ENCODE measurements around the gene NEMP1. TPM values are rescaled to one million over a fixed set of nuclear protein-coding genes. Genes with fewer than 3 reads are reported as not detected.

The NEMP1 gene
- total and polyA plus RNA-seq, 4 experiments from 2014 or later, result 4.6 to 27.2 (median 16.8) TPM

DNA sequence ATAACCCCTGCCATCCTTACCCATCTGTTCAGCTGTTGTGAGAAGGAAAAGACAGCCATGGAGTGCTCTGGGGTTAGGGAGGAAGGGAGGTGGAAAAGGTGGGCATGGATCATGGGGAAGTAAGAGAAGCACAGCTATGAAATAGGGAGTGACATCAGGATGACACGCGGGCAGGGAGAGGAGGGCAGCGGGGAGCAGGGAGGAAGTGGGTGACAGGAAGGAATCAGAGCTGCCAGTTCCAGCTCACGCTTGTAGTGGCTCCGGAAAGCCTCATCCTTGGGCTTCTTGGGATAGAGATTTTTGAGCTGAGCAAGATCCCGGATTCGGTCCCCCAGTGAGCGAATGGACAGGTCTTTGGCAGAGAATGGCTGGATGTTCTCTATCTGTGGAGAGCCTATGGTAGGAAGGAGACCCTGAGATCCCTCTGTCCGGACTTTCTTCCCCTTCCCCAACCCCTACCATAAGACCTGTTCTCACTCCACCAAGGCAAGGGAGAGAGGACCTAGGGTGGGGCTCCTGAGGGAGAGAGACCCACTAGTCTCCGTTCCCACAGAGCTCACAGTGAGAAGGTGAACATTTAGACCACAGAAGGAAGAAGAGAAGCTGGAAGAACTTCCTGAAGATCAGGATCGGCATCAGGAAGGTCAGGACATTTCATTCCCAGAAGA is 20.6 kb upstream of the NEMP1 start:
- Mint-ChIP-seq H3K4me1 (peaks cover 4 to 17% (median 8%) of the 10 kb centered on the region in 4 donors), H3K4me3 (no peak overlapping the region), H3K27me3 (no peaks in the 10 kb centered on the region), H3K27ac (peak overlapping the region in 6 of 7 donors; percentile 17 to 88 (median 64)), H3K36me3 (peaks cover 37 to 75% of the 10 kb centered on the region in 2 donors), H3K9me3 (peaks cover 0 to 3% (median 0%) of the 10 kb centered on the region in 8 donors)
- H3K4me1 ChIP-seq (ENCODE audit: insufficient read depth, low read length), result peaks cover 17% of the 10 kb centered on the region
- H3K4me3 ChIP-seq (ENCODE audit: low read length in 2 of 2), result no peak overlapping the region
- ChIA-PET CTCF (ENCODE audit: partially characterized antibody) (interaction anchor here (1.1 to 4.4 kb wide), 6 partner anchors 9 to 37 kb away, joined by 5 to 29 read pairs (median 7); partner anchors contain the start of gene STAT6), POLR2A (ENCODE audit: partially characterized antibody) (interaction anchor here (1.1 to 17.6 kb wide), 4 partner anchors 9 to 30 kb away, joined by 3 to 622 read pairs (median 28); partner anchors contain the start of genes NAB2, NEMP1 and STAT6)
- H3K9me3 ChIP-seq (ENCODE audit: control insufficient read depth in 1 of 2, low read length in 2 of 2), result no peaks in the 10 kb centered on the region
- no peak for DNase-seq
- no peak overlapping the region for H3K27ac ChIP-seq (ENCODE audit: low read depth, low read length)
- peaks cover 56% of the 10 kb centered on the region for H3K36me3 ChIP-seq (ENCODE audit: insufficient read depth, low read length)
- no peaks in the 10 kb centered on the region for H3K27me3 ChIP-seq (ENCODE audit: insufficient read depth, low read length)
- intact Hi-C loops (cut with micrococcal nuclease), result no loop called here

DNA sequence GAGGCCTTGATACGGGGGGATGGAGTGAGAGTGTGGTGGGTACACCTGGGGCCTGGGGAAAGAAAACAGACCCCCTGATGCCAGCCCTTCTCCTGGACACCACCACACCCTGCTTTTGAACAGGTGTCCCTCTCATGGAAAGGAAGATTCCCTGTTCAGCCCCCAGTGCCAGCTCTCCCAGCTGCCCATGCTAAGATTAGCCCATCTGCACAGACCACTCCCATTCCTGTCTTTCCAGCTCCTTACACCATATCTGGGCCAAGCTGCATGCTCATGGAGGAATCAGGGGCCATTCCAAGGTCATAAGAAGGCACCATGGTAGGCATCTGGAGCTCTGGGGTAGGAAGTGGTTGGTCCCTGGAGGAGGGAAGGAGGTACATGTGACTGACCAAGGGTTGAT is 20.0 kb upstream of the NEMP1 start:
- Mint-ChIP-seq H3K27me3 (no peaks in the 10 kb centered on the region), H3K4me3 (no peak overlapping the region), H3K27ac (peak overlapping the region in 4 of 7 donors; percentile 36 to 72 (median 51)), H3K36me3 (peaks cover 37 to 72% of the 10 kb centered on the region in 2 donors), H3K4me1 (peaks cover 5 to 21% (median 12%) of the 10 kb centered on the region in 4 donors), H3K9me3 (peaks cover 0 to 3% (median 0%) of the 10 kb centered on the region in 8 donors)
- no peak overlapping the region for H3K27ac ChIP-seq (ENCODE audit: low read depth, low read length)
- intact Hi-C loops (cut with micrococcal nuclease), result no loop called here
- H3K9me3 ChIP-seq (ENCODE audit: control insufficient read depth in 1 of 2, low read length in 2 of 2), result no peaks in the 10 kb centered on the region
- H3K4me3 ChIP-seq (ENCODE audit: low read length in 2 of 2), result no peak overlapping the region
- peaks cover 51% of the 10 kb centered on the region for H3K36me3 ChIP-seq (ENCODE audit: insufficient read depth, low read length)
- ChIA-PET POLR2A (ENCODE audit: partially characterized antibody) (interaction anchor here (3.6 to 17.6 kb wide), 3 partner anchors 9 to 20 kb away, joined by 22 to 622 read pairs (median 33); partner anchors contain the start of genes NAB2, NEMP1 and STAT6), CTCF (ENCODE audit: partially characterized antibody) (interaction anchor here (1.0 to 4.4 kb wide), 7 partner anchors 8 to 36 kb away, joined by 3 to 29 read pairs (median 6); partner anchors contain the start of gene STAT6)
- H3K27me3 ChIP-seq (ENCODE audit: insufficient read depth, low read length), result no peaks in the 10 kb centered on the region
- DNase-seq, result no peak
- peaks cover 24% of the 10 kb centered on the region for H3K4me1 ChIP-seq (ENCODE audit: insufficient read depth, low read length)

DNA sequence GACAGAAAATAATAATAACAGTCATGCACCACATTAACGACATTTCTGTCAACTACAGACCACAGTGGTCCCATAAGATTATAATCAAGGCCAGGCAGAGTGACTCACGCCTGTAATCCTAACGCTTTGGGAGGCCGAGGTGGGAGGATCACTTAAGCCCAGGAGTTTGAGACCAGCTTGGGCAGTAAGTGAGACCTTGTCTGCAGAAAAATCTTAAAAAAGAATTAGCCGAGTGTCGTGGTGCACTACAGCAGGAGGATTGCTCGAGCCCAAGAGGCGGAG is 18.9 kb upstream of the NEMP1 start:
- Mint-ChIP-seq H3K36me3 (peaks cover 37 to 78% of the 10 kb centered on the region in 2 donors), H3K4me1 (peaks cover 13 to 32% (median 21%) of the 10 kb centered on the region in 4 donors), H3K27me3 (no peaks in the 10 kb centered on the region), H3K27ac (peak overlapping the region in 2 of 7 donors; percentile 15 to 62), H3K4me3 (no peak overlapping the region), H3K9me3 (peaks cover 0 to 3% (median 0%) of the 10 kb centered on the region in 8 donors)
- ChIA-PET POLR2A (ENCODE audit: partially characterized antibody) (interaction anchor here (1.3 to 17.6 kb wide), 3 partner anchors 9 to 19 kb away, joined by 3 to 622 read pairs (median 33); partner anchors contain the start of genes NAB2, NEMP1 and STAT6), CTCF (ENCODE audit: partially characterized antibody) (interaction anchor here (1.1 to 4.4 kb wide), 4 partner anchors 10 to 29 kb away, joined by 4 to 29 read pairs (median 9); partner anchors contain the start of gene STAT6)
- intact Hi-C loops (cut with micrococcal nuclease), result no loop called here
- Histone ChIP-seq H3K4me3 (ENCODE audit: low read length in 2 of 2) (no peak overlapping the region), H3K27me3 (ENCODE audit: insufficient read depth, low read length) (no peaks in the 10 kb centered on the region), H3K9me3 (ENCODE audit: control insufficient read depth in 1 of 2, low read length in 2 of 2) (no peaks in the 10 kb centered on the region), H3K36me3 (ENCODE audit: insufficient read depth, low read length) (peaks cover 55% of the 10 kb centered on the region), H3K4me1 (ENCODE audit: insufficient read depth, low read length) (peaks cover 34% of the 10 kb centered on the region), H3K27ac (ENCODE audit: low read depth, low read length) (no peak overlapping the region)
- DNase-seq, result no peak

DNA sequence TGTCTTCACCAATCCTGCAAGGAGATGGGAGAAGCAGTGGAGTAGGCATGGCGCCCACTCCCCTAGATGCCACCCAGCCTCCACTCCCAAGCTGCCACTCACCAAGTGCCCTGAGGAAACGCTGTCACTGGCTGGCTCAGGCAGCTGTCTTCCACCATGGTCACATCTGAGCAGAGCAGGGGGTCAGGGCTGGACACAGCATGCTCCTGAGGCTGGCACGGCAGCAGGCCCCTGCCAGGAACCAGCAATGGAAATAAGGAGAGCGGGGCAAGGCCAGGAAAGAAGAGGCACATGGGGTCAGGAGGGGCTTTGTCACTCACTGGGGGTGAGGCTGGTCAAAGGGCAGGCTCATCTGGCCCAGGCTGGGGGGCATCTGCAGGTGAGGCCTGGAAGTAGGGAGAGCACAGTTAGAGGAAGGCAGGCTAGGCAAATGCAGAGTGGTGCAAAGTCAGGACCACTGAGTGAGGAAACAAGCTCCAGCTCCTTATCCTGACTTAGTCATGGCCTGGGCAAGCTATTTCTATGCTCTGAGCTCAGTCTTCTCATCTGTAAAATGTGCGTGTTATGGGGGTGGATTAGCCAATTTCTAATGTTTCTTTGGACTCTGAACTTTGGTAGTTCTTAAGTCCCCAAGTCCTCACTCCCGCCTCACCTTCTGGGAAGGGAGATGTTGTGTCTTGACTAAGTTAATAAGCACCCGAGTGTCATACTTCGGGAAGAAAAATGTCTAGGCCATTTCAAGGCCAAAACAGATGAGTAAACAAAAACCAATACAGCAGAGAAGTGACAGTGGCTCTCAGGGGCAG is 18.4 kb upstream of the NEMP1 start:
- peaks cover 34% of the 10 kb centered on the region for H3K4me1 ChIP-seq (ENCODE audit: insufficient read depth, low read length)
- intact Hi-C loops (cut with micrococcal nuclease), result no loop called here
- Mint-ChIP-seq H3K4me3 (no peak overlapping the region), H3K9me3 (peaks cover 0 to 3% (median 0%) of the 10 kb centered on the region in 8 donors), H3K27ac (peak overlapping the region in 4 of 7 donors; percentile 4 to 81 (median 35)), H3K36me3 (peaks cover 37 to 74% of the 10 kb centered on the region in 2 donors), H3K27me3 (no peaks in the 10 kb centered on the region), H3K4me1 (peaks cover 13 to 36% (median 23%) of the 10 kb centered on the region in 4 donors)
- DNase-seq, result no peak
- H3K27ac ChIP-seq (ENCODE audit: low read depth, low read length), result no peak overlapping the region
- ChIA-PET CTCF (ENCODE audit: partially characterized antibody) (interaction anchor here (1.5 to 11.0 kb wide), 5 partner anchors 10 to 28 kb away, joined by 3 to 184 read pairs (median 12); partner anchors contain the start of gene STAT6), POLR2A (ENCODE audit: partially characterized antibody) (interaction anchor here (1.3 to 17.6 kb wide), 4 partner anchors 9 to 18 kb away, joined by 3 to 622 read pairs (median 24); partner anchors contain the start of genes NAB2, NEMP1 and STAT6)
- H3K36me3 ChIP-seq (ENCODE audit: insufficient read depth, low read length), result peaks cover 55% of the 10 kb centered on the region
- no peaks in the 10 kb centered on the region for H3K27me3 ChIP-seq (ENCODE audit: insufficient read depth, low read length)
- H3K4me3 ChIP-seq (ENCODE audit: low read length in 2 of 2), result no peak overlapping the region
- no peaks in the 10 kb centered on the region for H3K9me3 ChIP-seq (ENCODE audit: control insufficient read depth in 1 of 2, low read length in 2 of 2)

DNA sequence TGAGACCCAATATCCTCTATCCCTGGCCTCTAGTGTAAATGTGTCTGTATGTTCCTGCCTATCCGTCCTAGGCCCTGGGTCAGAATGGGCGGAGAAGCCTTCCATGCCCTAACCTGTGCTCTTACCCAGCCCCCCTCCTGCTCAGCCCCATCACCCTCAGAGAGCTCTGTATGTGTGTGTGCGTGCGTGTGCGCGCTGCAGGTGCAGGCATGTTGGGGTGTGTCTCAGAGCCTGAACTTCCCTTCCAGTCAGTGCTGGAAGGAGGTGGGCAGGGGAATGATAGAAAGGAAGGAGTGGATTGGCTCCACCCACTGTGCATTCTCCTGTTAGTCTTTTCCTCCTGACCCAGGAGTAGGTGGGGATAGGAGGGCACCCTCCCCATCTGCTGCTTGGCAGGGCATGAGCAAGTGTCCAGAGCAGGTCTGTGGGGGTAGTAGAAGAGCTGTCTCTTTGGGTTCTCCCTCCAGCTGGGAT is 17.5 kb upstream of the NEMP1 start:
- POLR2A ChIA-PET (ENCODE audit: partially characterized antibody), result interaction anchor here (0.9 to 17.6 kb wide), 5 partner anchors 8 to 32 kb away, joined by 3 to 622 read pairs (median 16); partner anchors contain the start of genes LRP1, NAB2, NEMP1 and STAT6
- H3K4me3 ChIP-seq (ENCODE audit: low read length in 2 of 2), result no peak overlapping the region
- H3K27ac Mint-ChIP-seq, result peak overlapping the region in 5 of 7 donors; percentile 18 to 88 (median 55)
- peaks cover 42% of the 10 kb centered on the region for H3K4me1 ChIP-seq (ENCODE audit: insufficient read depth, low read length)
- no peaks in the 10 kb centered on the region for H3K27me3 ChIP-seq (ENCODE audit: insufficient read depth, low read length)
- no peak for DNase-seq
- no peak overlapping the region for H3K27ac ChIP-seq (ENCODE audit: low read depth, low read length)
- CTCF ChIA-PET (ENCODE audit: partially characterized antibody), result interaction anchor here (0.8 to 11.0 kb wide), 6 partner anchors 11 to 523 kb away, joined by 3 to 184 read pairs (median 4); partner anchors contain the start of gene STAT6
- no peaks in the 10 kb centered on the region for H3K9me3 ChIP-seq (ENCODE audit: control insufficient read depth in 1 of 2, low read length in 2 of 2)
- H3K36me3 Mint-ChIP-seq, result peaks cover 37 to 75% of the 10 kb centered on the region in 2 donors
- H3K27me3 Mint-ChIP-seq, result no peaks in the 10 kb centered on the region
- peaks cover 0 to 3% (median 0%) of the 10 kb centered on the region in 8 donors for H3K9me3 Mint-ChIP-seq
- peaks cover 57% of the 10 kb centered on the region for H3K36me3 ChIP-seq (ENCODE audit: insufficient read depth, low read length)
- H3K4me3 Mint-ChIP-seq, result no peak overlapping the region
- H3K4me1 Mint-ChIP-seq, result peaks cover 14 to 43% (median 28%) of the 10 kb centered on the region in 4 donors
- intact Hi-C loops (cut with micrococcal nuclease), result no loop called here

DNA sequence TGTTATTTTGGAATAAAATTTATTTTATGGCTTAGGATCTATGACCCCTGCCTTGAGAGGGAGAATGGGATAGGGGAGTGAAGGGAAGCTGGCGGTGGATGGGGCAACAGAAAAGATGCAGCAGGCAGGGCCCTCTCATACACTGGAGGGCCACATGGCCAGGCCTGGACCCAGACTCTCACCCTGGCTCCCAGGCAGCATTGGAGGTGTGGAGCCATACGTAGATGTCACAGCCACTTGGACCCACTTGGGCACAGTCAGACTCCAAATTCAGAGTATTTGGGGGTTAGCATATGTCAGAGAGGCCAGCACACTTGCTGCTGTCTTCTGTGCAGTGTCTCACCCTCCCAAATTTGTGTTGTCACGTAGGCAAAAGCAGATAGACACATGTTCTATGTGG is 16.8 kb upstream of the NEMP1 start:
- Histone ChIP-seq H3K9me3 (ENCODE audit: control insufficient read depth in 1 of 2, low read length in 2 of 2) (no peaks in the 10 kb centered on the region), H3K27me3 (ENCODE audit: insufficient read depth, low read length) (no peaks in the 10 kb centered on the region), H3K36me3 (ENCODE audit: insufficient read depth, low read length) (peaks cover 57% of the 10 kb centered on the region), H3K27ac (ENCODE audit: low read depth, low read length) (no peak overlapping the region), H3K4me3 (ENCODE audit: low read length in 2 of 2) (no peak overlapping the region), H3K4me1 (ENCODE audit: insufficient read depth, low read length) (peaks cover 49% of the 10 kb centered on the region)
- peak overlapping the region in 5 of 7 donors; percentile 42 to 85 (median 55) for H3K27ac Mint-ChIP-seq
- ChIA-PET POLR2A (ENCODE audit: partially characterized antibody) (interaction anchor here (0.9 to 17.6 kb wide), 4 partner anchors 13 to 32 kb away, joined by 3 to 622 read pairs (median 10); partner anchors contain the start of genes LRP1, NEMP1 and STAT6), CTCF (ENCODE audit: partially characterized antibody) (interaction anchor here (0.8 to 11.0 kb wide), 5 partner anchors 12 to 522 kb away, joined by 3 to 184 read pairs (median 6); partner anchors contain the start of gene STAT6)
- no peak overlapping the region for H3K4me3 Mint-ChIP-seq
- peaks cover 36 to 73% of the 10 kb centered on the region in 2 donors for H3K36me3 Mint-ChIP-seq
- intact Hi-C loops (cut with micrococcal nuclease), result no loop called here
- H3K9me3 Mint-ChIP-seq, result peaks cover 0 to 3% (median 0%) of the 10 kb centered on the region in 8 donors
- H3K4me1 Mint-ChIP-seq, result peaks cover 19 to 50% (median 35%) of the 10 kb centered on the region in 4 donors
- peak in 1 of 5 donors; percentile 10 for DNase-seq
- no peaks in the 10 kb centered on the region for H3K27me3 Mint-ChIP-seq

Measured in CD4-positive, alpha-beta memory T cell (primary cell).